22Rv1 (cell line): ENCODE data around the gene TMEM245.

Experiments used
- CTCF ChIP-seq: fragments of 450-650 bp; IDR thresholded peaks from 2 replicates; pipeline ENCODE4 v1.5.1; 2017; ENCODE audit warnings: mild to moderate bottlenecking
- ZFX ChIP-seq: fragments of 450-650 bp; IDR thresholded peaks from 2 replicates; pipeline ENCODE4 v1.6.1; 2017; ENCODE audit warnings: antibody characterized with exemption, borderline replicate concordance

GRCh38 chr9:109027176-109027575 is 92.6 kb downstream of the TMEM245 start:
- TF ChIP-seq CTCF (no peak), ZFX (no peak)
